AG10803 (cell line): ENCODE measurements around the gene ADRB1.

Experiments used
- DNase-seq: peaks from one replicate; pipeline ENCODE4 v3.0.0; 2010; ENCODE audit warnings: low read depth
- H3K4me3 ChIP-seq: 2 replicates; pipeline ENCODE4 v1.5.1; 2011; ENCODE audit warnings: mild to moderate bottlenecking, low read length, control low read depth
- TF ChIP-seq, protein P1 (sequence below): conservative IDR thresholded peaks from 2 replicates; pipeline ENCODE4 v1.5.1; 2011; ENCODE audit warnings: mild to moderate bottlenecking, low read length, control low read depth, inconsistent platforms

ADRB1 gene

DNA sequence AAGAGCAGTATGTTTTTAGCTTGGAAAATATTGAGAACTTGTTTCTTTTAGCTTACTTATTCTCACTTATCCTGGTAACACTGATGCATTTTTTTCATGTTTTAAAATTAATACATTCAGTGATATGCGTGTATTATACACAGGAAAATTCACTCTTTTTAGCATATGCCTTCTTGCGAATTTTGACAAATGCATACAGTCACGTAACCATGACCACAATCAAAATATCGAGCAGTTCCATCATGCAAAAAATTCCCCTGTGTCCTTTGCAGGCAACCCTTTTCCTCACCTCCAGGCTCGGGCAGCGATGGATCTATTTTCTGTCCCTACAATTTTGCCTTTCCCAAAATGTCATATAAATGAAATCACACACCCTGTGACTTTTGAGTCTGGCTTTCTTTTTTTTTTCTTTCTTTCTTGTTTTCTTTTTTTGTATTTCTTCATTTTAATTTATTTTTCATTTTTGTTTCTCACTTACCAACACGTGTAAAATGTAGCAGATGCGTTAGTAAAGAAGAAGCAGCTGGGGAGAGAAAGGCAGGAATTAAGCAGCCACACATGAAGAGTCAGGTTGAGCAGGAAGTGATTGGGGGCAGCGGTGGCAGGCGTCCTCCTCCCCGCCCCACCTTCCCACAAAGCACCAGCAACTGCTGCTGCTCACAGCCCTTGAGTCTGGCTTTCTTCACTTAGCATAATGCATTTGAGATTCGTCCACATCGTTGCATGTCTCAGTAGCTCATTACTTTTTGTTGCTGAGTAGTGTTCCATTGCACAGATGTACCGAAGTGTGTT is 29.9 kb downstream of the ADRB1 start:
- no peak overlapping the region for H3K4me3 ChIP-seq
- TF ChIP-seq, protein P1, sequence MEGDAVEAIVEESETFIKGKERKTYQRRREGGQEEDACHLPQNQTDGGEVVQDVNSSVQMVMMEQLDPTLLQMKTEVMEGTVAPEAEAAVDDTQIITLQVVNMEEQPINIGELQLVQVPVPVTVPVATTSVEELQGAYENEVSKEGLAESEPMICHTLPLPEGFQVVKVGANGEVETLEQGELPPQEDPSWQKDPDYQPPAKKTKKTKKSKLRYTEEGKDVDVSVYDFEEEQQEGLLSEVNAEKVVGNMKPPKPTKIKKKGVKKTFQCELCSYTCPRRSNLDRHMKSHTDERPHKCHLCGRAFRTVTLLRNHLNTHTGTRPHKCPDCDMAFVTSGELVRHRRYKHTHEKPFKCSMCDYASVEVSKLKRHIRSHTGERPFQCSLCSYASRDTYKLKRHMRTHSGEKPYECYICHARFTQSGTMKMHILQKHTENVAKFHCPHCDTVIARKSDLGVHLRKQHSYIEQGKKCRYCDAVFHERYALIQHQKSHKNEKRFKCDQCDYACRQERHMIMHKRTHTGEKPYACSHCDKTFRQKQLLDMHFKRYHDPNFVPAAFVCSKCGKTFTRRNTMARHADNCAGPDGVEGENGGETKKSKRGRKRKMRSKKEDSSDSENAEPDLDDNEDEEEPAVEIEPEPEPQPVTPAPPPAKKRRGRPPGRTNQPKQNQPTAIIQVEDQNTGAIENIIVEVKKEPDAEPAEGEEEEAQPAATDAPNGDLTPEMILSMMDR: no peak
- DNase-seq: no peak

DNA sequence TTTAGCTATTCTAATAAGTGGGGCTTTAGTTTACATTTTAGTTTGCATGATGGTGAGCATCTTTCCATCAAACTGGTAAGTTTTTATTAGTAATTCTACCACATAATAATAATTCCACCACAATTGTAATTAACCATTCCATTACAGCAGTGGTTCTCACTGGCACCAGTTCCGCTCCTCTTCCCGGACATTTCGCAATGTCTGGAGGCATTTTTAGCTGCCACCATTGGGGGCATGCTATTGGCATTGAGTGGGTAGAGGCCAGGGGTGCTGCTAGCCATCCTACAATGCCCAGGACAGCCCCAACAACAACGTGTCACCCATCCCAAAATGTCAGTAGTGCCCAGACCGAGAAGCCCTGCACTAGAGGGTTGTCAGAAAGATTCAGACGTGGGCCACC is 31.4 kb downstream of the ADRB1 start:
- DNase-seq: no peak
- TF ChIP-seq, protein P1: no peak
- no peak overlapping the region for H3K4me3 ChIP-seq

DNA sequence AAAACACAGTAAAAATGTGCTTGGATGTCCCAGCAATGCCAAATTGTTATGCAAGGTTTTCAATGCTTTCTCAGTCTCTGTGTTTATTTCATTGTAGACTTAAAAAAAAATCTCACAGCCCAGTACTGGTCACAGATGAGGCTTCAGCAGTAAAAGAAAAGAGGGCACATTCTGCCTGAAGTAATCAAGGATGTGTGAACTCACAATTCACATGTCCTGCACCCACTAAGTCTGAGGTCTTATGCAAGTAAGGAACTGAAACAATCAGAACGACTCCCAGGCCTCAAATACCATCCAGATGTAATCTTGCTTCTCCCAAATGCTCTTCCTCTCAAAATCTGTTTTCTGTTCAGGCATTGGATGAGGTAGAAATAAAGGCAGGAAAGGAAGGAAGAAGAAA is 33.7 kb downstream of the ADRB1 start:
- TF ChIP-seq, protein P1: no peak
- H3K4me3 ChIP-seq: no peak overlapping the region
- DNase-seq: no peak

DNA sequence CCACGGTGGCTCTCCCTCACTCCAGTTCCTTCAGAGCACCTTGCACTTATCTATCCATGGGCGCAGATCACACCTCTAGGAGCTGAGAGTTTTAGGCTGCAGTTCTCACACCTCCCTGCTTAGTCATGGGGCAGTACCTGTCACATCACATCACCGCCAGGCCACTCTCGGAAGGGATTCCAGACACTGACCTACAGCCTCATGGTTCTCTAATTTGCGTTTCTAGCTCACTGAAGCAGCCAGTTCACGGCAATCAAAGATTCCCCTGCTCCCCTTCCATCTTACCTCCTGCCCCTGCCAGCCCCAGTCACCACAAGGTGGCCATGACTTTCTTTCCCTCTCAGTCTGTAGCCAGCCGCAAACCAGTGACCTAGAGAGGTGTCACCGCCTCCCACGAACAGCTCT is 34.2 kb downstream of the ADRB1 start:
- DNase-seq: no peak
- TF ChIP-seq, protein P1: no peak
- no peak overlapping the region for H3K4me3 ChIP-seq

DNA sequence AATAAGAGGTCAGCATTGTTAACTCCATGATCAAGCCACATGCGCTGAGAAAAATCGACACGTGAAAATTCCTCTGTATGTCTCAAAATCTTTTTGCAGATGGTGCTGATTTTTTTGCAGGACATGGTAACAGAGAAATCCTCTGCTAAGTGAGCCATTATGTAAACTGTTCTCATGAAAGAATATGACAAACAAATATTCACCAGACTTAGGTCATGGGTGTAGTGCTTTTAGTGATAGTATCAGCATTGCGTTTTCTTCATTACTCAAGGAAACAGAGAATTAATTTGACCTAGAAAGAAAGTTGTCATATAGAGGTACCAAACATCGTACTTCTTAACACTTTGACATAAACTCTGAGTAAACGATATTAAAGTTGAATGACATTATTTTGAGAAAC is 34.7 kb downstream of the ADRB1 start:
- TF ChIP-seq, protein P1: no peak

DNA sequence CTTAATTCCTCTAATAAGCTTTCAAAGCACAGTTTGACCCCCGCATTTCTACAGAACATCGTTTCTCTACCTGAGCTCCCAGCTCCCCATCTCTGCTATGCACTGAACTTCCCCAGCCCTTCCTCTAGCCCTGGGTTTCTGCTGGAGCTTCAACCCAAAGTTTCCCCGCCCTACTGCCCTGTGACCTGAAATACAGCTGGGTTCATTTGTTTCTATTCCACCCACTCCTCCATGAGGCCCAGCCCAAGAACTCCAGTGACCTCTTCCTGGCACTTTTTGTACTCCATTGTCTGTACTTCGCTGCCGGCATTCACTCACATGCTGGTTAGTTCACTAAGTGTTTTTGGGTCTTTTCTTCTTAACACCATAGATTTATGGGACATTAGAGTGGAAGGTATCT is 35.8 kb downstream of the ADRB1 start:
- TF ChIP-seq, protein P1: no peak
- H3K4me3 ChIP-seq: no peak overlapping the region
- DNase-seq: no peak

More for the DNA sequence above, 34.7 kb downstream of the ADRB1 start:
- no peak for DNase-seq
- H3K4me3 ChIP-seq: no peak overlapping the region

DNA sequence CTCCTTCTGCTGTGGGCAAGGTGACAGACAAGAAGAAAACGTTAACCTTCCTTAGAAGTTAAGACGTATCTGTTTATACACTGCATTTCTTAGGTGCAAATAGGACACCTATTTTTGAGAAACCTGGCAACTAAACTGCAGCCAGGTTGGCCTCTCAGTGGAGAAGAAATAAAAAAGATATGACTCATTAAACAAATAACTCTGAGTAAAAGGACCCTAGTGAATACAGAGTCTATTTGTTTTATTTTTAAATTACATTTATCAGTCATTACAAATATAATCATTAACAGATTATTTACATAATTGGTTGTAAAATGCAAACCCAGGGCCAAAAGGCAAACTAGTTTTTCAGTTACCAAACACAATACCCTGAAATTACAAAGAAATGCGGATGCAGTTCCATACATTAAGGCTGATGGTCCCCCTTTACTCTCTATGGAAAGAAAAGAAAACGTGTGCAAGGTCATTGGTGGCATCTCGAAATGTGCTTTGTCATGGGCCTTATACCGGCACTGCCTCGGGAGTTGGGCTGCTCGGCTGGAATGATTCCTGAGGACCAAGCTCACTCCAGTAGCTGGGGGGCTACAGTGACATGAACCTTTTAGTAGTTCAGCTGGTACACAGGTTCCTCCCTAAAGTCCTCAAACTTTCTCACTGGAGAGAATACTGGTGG is 38.4 kb downstream of the ADRB1 start:
- DNase-seq: no peak
- no peak overlapping the region for H3K4me3 ChIP-seq
- TF ChIP-seq, protein P1: no peak
